Naive thymus-derived CD4-positive, alpha-beta T cell (primary cell): ENCODE data around the gene LPCAT1. TPM values are rescaled to one million over a fixed set of nuclear protein-coding genes. Genes with fewer than 3 reads are reported as not detected.
A peak's percentile ranks its signal among the peaks of the same experiment; 100 is the strongest.

Source experiments
- ATAC-seq: fragments of 150-1000 bp; cut with Tn5 transposase; 2 replicates; pipeline ENCODE4 v1.10.0; 2021; ENCODE audit warnings: mild to moderate bottlenecking, moderate library complexity
- CTCF ChIA-PET: fragments of 350-600 bp; sonication (Branson Sonifier 250); formaldehyde crosslinking; loops from one replicate; lab custom pipeline; 2021; ENCODE audit warnings: antibody characterized with exemption; lab: Charles Lee
- POLR2A ChIA-PET: fragments of 350-600 bp; sonication (Branson Sonifier 250); formaldehyde crosslinking; loops from one replicate; lab custom pipeline; 2021; ENCODE audit warnings: antibody characterized with exemption, inconsistent platforms; lab: Charles Lee
- DNase-seq, 9 donors: peaks; one replicate each; pipeline versions ENCODE4 v3.0.0 to v3.0.0-alpha.2; 2020 to 2022; ENCODE audit warnings: mixed read lengths in 1 of 9
- H3K27ac ChIP-seq: one replicate; pipeline ENCODE4 v1.7.0; 2013; ENCODE audit warnings: mild to moderate bottlenecking, low read depth, low read length, moderate library complexity
- H3K27me3 ChIP-seq, 2 donors: one replicate each; pipeline ENCODE4 v1.7.0; 2013; ENCODE audit warnings: low read length in 2 of 2, mild to moderate bottlenecking in 2 of 2, moderate library complexity in 2 of 2; ENCODE audit not compliant: control insufficient read depth in 2 of 2, insufficient read depth in 2 of 2
- H3K36me3 ChIP-seq, 3 experiments: 1 replicate in 2 of 3; 2 replicates in 1 of 3; pipeline ENCODE4 v1.7.0; 2013; ENCODE audit warnings: low read length in 3 of 3, mild to moderate bottlenecking in 3 of 3, moderate library complexity in 1 of 3; ENCODE audit not compliant: insufficient read depth in 3 of 3, control insufficient read depth in 2 of 3
- H3K4me1 ChIP-seq, 2 donors: one replicate each; pipeline ENCODE4 v1.7.0; 2013; ENCODE audit warnings: low read length in 2 of 2, mild to moderate bottlenecking in 2 of 2, moderate library complexity in 1 of 2; ENCODE audit not compliant: control insufficient read depth in 2 of 2, insufficient read depth in 2 of 2
- H3K4me3 ChIP-seq: 2 replicates; pipeline ENCODE4 v1.7.0; 2013; ENCODE audit warnings: mild to moderate bottlenecking, low read length
- H3K9me3 ChIP-seq, 3 experiments: 1 replicate in 2 of 3; 2 replicates in 1 of 3; pipeline ENCODE4 v1.7.0; 2013; ENCODE audit warnings: low read length in 3 of 3; ENCODE audit not compliant: control insufficient read depth in 2 of 3
- H3K27ac Mint-ChIP-seq, 9 donors: one replicate each; pipeline ENCODE4 v1.8.0; 2020 to 2022; ENCODE audit warnings: mixed read lengths in 9 of 9, mild to moderate bottlenecking in 8 of 9, moderate library complexity in 5 of 9, inconsistent platforms in 2 of 9
- H3K27me3 Mint-ChIP-seq, 5 donors: one replicate each; pipeline ENCODE4 v1.8.0; 2021 to 2022; ENCODE audit warnings: mixed read lengths in 5 of 5, mild to moderate bottlenecking in 1 of 5
- H3K36me3 Mint-ChIP-seq, 5 donors: one replicate each; pipeline ENCODE4 v1.8.0; 2020 to 2022; ENCODE audit warnings: mixed read lengths in 5 of 5, mild to moderate bottlenecking in 3 of 5, inconsistent platforms in 1 of 5
- H3K4me1 Mint-ChIP-seq, 7 donors: one replicate each; pipeline ENCODE4 v1.8.0; 2020 to 2022; ENCODE audit warnings: mixed read lengths in 7 of 7, mild to moderate bottlenecking in 3 of 7, inconsistent platforms in 1 of 7
- H3K4me3 Mint-ChIP-seq, 10 donors: one replicate each; pipeline ENCODE4 v1.8.0; 2020 to 2022; ENCODE audit warnings: mild to moderate bottlenecking in 10 of 10, mixed read lengths in 10 of 10, moderate library complexity in 6 of 10, inconsistent platforms in 2 of 10
- H3K9me3 Mint-ChIP-seq, 11 donors: one replicate each; pipeline ENCODE4 v1.8.0; 2020 to 2022; ENCODE audit warnings: mixed read lengths in 11 of 11, mild to moderate bottlenecking in 4 of 11, inconsistent platforms in 1 of 11, moderate library complexity in 1 of 11
- intact Hi-C, 2 donors: fragments of 100-400 bp; cut with micrococcal nuclease; formaldehyde crosslinking; loops; one replicate each; pipeline ENCODE4 v1.15.1; 2023
- polyA plus RNA-seq, 2 donors: library from polyadenylated mRNA; unstranded; fragments of 300-500 nt; fragmentation: Illumina TruSeq; gene quantifications; one replicate each; pipeline ENCODE4 v1.2.3, GENCODE V29; 2021
- total RNA-seq, 6 experiments: library from RNA in 5 of 6; stranded (reverse) in 5 of 6; gene quantifications; 1 replicate in 5 of 6; 2 replicates in 1 of 6; pipeline ENCODE4 v1.2.3 and lab custom pipeline; 2021 to 2026

LPCAT1 gene
- total and polyA plus RNA-seq, 7 experiments from 2014 or later, result 9.9 to 89.4 (median 40.9) TPM

GRCh38 chr5:1511651-1512540, 11.9 kb downstream of the LPCAT1 start:
- no peak overlapping the region for H3K4me3 Mint-ChIP-seq
- H3K27ac Mint-ChIP-seq, result no peak overlapping the region
- ATAC-seq, result no peak
- H3K27me3 Mint-ChIP-seq, result no peaks in the 10 kb centered on the region
- no peak overlapping the region for H3K4me3 ChIP-seq
- POLR2A ChIA-PET, result no interaction called here
- H3K27me3 ChIP-seq, result no peaks in the 10 kb centered on the region
- peaks cover 0 to 56% (median 0%) of the 10 kb centered on the region in 3 experiments for H3K36me3 ChIP-seq
- no peaks in the 10 kb centered on the region for H3K9me3 Mint-ChIP-seq
- H3K9me3 ChIP-seq, result no peaks in the 10 kb centered on the region
- peak in 2 of 9 donors; percentile 7 to 11 for DNase-seq
- CTCF ChIA-PET, result no interaction called here
- peaks cover 0 to 31% of the 10 kb centered on the region in 2 donors for H3K4me1 ChIP-seq
- peaks cover 0 to 33% (median 22%) of the 10 kb centered on the region in 7 donors for H3K4me1 Mint-ChIP-seq
- peaks cover 0 to 27% (median 0%) of the 10 kb centered on the region in 5 donors for H3K36me3 Mint-ChIP-seq
- no peak overlapping the region for H3K27ac ChIP-seq
- intact Hi-C loops, result loop anchor here in 1 of 2 donors (1.0 kb wide), 1 partner anchor 129 kb away; no protein-coding TSS in a partner anchor

- no peak overlapping the region for H3K4me3 ChIP-seq
- Mint-ChIP-seq H3K27me3 (no peaks in the 10 kb centered on the region), H3K9me3 (no peaks in the 10 kb centered on the region), H3K36me3 (peaks cover 0 to 27% (median 0%) of the 10 kb centered on the region in 5 donors), H3K4me3 (no peak overlapping the region), H3K4me1 (peaks cover 0 to 29% (median 20%) of the 10 kb centered on the region in 7 donors), H3K27ac (no peak overlapping the region)
- POLR2A ChIA-PET, result interaction anchor here (0.6 kb wide), 1 partner anchor 25 kb away, joined by 3 read pairs; no protein-coding TSS in a partner anchor
- DNase-seq, result peak in 1 of 9 donors; percentile 18
- intact Hi-C loops, result loop anchor here in 1 of 2 donors (1.0 kb wide), 1 partner anchor 130 kb away; no protein-coding TSS in a partner anchor
- no peaks in the 10 kb centered on the region for H3K9me3 ChIP-seq
- H3K27me3 ChIP-seq, result no peaks in the 10 kb centered on the region
- ATAC-seq, result no peak
- no peak overlapping the region for H3K27ac ChIP-seq
- peaks cover 0 to 52% (median 0%) of the 10 kb centered on the region in 3 experiments for H3K36me3 ChIP-seq
- H3K4me1 ChIP-seq, result peaks cover 0 to 23% of the 10 kb centered on the region in 2 donors
- CTCF ChIA-PET, result no interaction called here
These were observed 12.7 kb downstream of the LPCAT1 start for GRCh38 chr5:1511048-1511447.

GRCh38 chr5:1510631-1511030, 13.1 kb downstream of the LPCAT1 start:
- Histone ChIP-seq H3K27me3 (no peaks in the 10 kb centered on the region), H3K27ac (no peak overlapping the region), H3K36me3 (peaks cover 0 to 52% (median 0%) of the 10 kb centered on the region in 3 experiments), H3K9me3 (no peaks in the 10 kb centered on the region), H3K4me3 (no peak overlapping the region), H3K4me1 (peaks cover 0 to 21% of the 10 kb centered on the region in 2 donors)
- intact Hi-C loops, result loop anchor here in 1 of 2 donors (1.0 kb wide), 1 partner anchor 131 kb away; no protein-coding TSS in a partner anchor
- no peak for ATAC-seq
- Mint-ChIP-seq H3K27ac (peak overlapping the region in 1 of 9 donors; percentile 73), H3K36me3 (peaks cover 0 to 27% (median 0%) of the 10 kb centered on the region in 5 donors), H3K9me3 (no peaks in the 10 kb centered on the region), H3K27me3 (no peaks in the 10 kb centered on the region), H3K4me1 (peaks cover 0 to 28% (median 20%) of the 10 kb centered on the region in 7 donors), H3K4me3 (no peak overlapping the region)
- no peak for DNase-seq
- ChIA-PET POLR2A (interaction anchor here (0.6 kb wide), 1 partner anchor 26 kb away, joined by 3 read pairs; no protein-coding TSS in a partner anchor), CTCF (no interaction called here)

DNA sequence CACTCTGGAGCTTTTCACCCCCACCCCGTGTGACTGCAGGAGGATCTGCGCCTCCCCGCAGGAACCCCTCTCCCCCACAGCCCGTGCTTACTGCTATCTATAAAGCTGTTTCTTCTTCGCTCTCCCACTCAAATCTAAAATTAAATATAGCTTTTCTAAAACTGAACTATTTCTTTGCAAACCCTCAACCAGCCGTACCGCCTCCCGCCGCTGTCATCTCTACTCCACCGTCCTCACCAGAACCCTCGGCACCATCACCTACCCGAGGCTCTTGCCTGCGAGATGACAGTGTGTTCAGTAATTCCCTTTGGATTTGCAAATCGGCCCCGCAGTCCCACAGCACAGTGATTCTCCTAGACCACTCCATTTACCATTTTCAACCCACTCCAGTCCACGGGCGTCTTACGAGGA, 13.6 kb downstream of the LPCAT1 start:
- DNase-seq (no peak), ATAC-seq (no peak)
- POLR2A ChIA-PET, result interaction anchor here (0.6 kb wide), 1 partner anchor 26 kb away, joined by 3 read pairs; no protein-coding TSS in a partner anchor
- Histone ChIP-seq H3K27me3 (no peaks in the 10 kb centered on the region), H3K4me1 (peaks cover 0 to 23% of the 10 kb centered on the region in 2 donors), H3K4me3 (no peak overlapping the region), H3K9me3 (no peaks in the 10 kb centered on the region), H3K27ac (no peak overlapping the region), H3K36me3 (peaks cover 0 to 52% (median 0%) of the 10 kb centered on the region in 3 experiments)
- no peaks in the 10 kb centered on the region for H3K27me3 Mint-ChIP-seq
- CTCF ChIA-PET, result no interaction called here
- no peaks in the 10 kb centered on the region for H3K9me3 Mint-ChIP-seq
- intact Hi-C loops, result no loop called here
- H3K4me3 Mint-ChIP-seq, result no peak overlapping the region
- peaks cover 0 to 28% (median 22%) of the 10 kb centered on the region in 7 donors for H3K4me1 Mint-ChIP-seq
- peaks cover 0 to 27% (median 0%) of the 10 kb centered on the region in 5 donors for H3K36me3 Mint-ChIP-seq
- peak overlapping the region in 1 of 9 donors; percentile 73 for H3K27ac Mint-ChIP-seq

DNA sequence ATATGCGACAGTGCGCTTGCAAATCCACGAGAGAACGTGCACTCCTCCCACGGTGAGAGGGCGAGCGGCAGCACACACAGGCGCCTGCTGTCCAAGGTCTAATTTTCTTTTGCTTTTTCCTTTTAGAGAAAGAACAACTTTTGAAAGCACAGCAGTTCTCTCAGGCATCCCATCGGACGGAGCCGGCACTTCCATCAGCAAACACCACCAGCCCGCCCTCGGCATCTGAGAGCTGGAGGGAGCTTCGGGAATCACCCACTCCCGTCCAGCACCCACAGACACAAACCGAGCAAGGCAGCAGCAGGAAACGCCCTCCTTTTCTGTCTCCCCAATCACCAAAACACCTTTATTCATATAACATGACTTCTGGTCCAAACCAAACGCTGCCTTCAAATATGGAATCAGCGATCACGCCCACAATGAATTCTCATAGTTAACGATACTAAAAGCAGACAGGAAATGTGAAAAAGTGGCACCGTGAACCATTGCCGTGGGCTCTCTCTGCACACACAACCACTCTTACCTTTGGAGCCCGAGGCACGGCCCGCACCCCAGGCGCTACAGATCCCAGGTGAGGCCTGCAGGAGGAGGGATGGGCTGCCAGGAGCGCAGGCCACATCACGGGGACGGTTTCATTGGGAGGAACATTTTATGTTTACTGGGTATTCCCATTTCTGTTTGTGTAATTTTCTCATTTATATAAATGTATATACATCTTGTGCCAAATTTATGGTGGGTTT, 14.2 kb downstream of the LPCAT1 start:
- peak overlapping the region in 1 of 9 donors; percentile 59 for H3K27ac Mint-ChIP-seq
- peaks cover 0 to 28% (median 22%) of the 10 kb centered on the region in 7 donors for H3K4me1 Mint-ChIP-seq
- POLR2A ChIA-PET, result no interaction called here
- Histone ChIP-seq H3K27ac (no peak overlapping the region), H3K9me3 (no peaks in the 10 kb centered on the region), H3K4me1 (peaks cover 0 to 22% of the 10 kb centered on the region in 2 donors), H3K36me3 (peaks cover 0 to 49% (median 0%) of the 10 kb centered on the region in 3 experiments), H3K27me3 (no peaks in the 10 kb centered on the region), H3K4me3 (no peak overlapping the region)
- H3K9me3 Mint-ChIP-seq, result no peaks in the 10 kb centered on the region
- ATAC-seq, result no peak
- intact Hi-C loops, result no loop called here
- H3K4me3 Mint-ChIP-seq, result no peak overlapping the region
- CTCF ChIA-PET, result no interaction called here
- DNase-seq, result no peak
- H3K27me3 Mint-ChIP-seq, result no peaks in the 10 kb centered on the region
- H3K36me3 Mint-ChIP-seq, result peaks cover 0 to 27% (median 0%) of the 10 kb centered on the region in 5 donors

GRCh38 chr5:1508659-1509290, 15.0 kb downstream of the LPCAT1 start:
- DNase-seq, result no peak
- ChIA-PET CTCF (no interaction called here), POLR2A (no interaction called here)
- Mint-ChIP-seq H3K9me3 (no peaks in the 10 kb centered on the region), H3K36me3 (peaks cover 0 to 27% (median 2%) of the 10 kb centered on the region in 5 donors), H3K27me3 (no peaks in the 10 kb centered on the region), H3K4me1 (peaks cover 5 to 33% (median 27%) of the 10 kb centered on the region in 7 donors), H3K4me3 (no peak overlapping the region), H3K27ac (no peak overlapping the region)
- H3K9me3 ChIP-seq, result no peaks in the 10 kb centered on the region
- no peak overlapping the region for H3K27ac ChIP-seq
- ATAC-seq, result no peak
- peaks cover 6 to 20% of the 10 kb centered on the region in 2 donors for H3K4me1 ChIP-seq
- H3K27me3 ChIP-seq, result no peaks in the 10 kb centered on the region
- H3K36me3 ChIP-seq, result peaks cover 0 to 43% (median 0%) of the 10 kb centered on the region in 3 experiments
- no peak overlapping the region for H3K4me3 ChIP-seq
- intact Hi-C loops, result no loop called here
